Neural progenitor cell (in vitro differentiated cells): ENCODE data around the gene SLC17A2. TPM values are rescaled to one million over a fixed set of nuclear protein-coding genes. Genes with fewer than 3 reads are reported as not detected.

Experiments
- DNase-seq: peaks from one replicate; pipeline ENCODE4 v3.0.0-alpha.2; 2016; ENCODE audit warnings: low spot score
- H2AFZ ChIP-seq: fragments of 200-600 bp; sonication (generic); replicated peaks from 2 replicates; pipeline ENCODE4 v1.6.1; 2016; ENCODE audit warnings: antibody characterized with exemption
- H3F3A ChIP-seq: fragments of 200-600 bp; sonication (generic); 2 replicates; pipeline ENCODE4 v1.6.1; 2016; ENCODE audit warnings: antibody characterized with exemption, low read depth
- H3K27ac ChIP-seq: fragments of 200-600 bp; sonication (generic); 2 replicates; pipeline ENCODE4 v1.5.1; 2016; ENCODE audit warnings: mild to moderate bottlenecking
- H3K27me3 ChIP-seq: fragments of 200-600 bp; sonication (generic); 2 replicates; pipeline ENCODE4 v1.6.1; 2016; ENCODE audit warnings: mild to moderate bottlenecking, moderate library complexity
- H3K36me3 ChIP-seq: fragments of 200-600 bp; sonication (generic); 2 replicates; pipeline ENCODE4 v1.5.1; 2016
- H3K4me1 ChIP-seq: fragments of 200-600 bp; sonication (generic); 2 replicates; pipeline ENCODE4 v1.6.1; 2016; ENCODE audit warnings: mixed run types
- H3K4me2 ChIP-seq: fragments of 200-600 bp; sonication (generic); 2 replicates; pipeline ENCODE4 v1.6.1; 2016
- H3K4me3 ChIP-seq: fragments of 200-600 bp; sonication (generic); 2 replicates; pipeline ENCODE4 v1.5.1; 2016
- H3K79me2 ChIP-seq: fragments of 200-600 bp; sonication (generic); 2 replicates; pipeline ENCODE4 v1.6.1; 2016; ENCODE audit warnings: low read depth
- H3K9ac ChIP-seq: fragments of 200-600 bp; sonication (generic); 2 replicates; pipeline ENCODE4 v1.6.1; 2016
- H3K9me3 ChIP-seq: fragments of 200-600 bp; sonication (generic); 2 replicates; pipeline ENCODE4 v1.5.1; 2016; ENCODE audit warnings: low read depth
- H4K20me1 ChIP-seq: fragments of 200-600 bp; sonication (generic); 2 replicates; pipeline ENCODE4 v1.6.1; 2016; ENCODE audit warnings: low read depth
- H3K27ac Mint-ChIP-seq: 3 replicates; pipeline ENCODE4 v1.8.0; 2021; ENCODE audit warnings: mixed read lengths
- H3K27me3 Mint-ChIP-seq: 2 replicates; pipeline ENCODE4 v1.8.0; 2022; ENCODE audit warnings: low read depth, mild to moderate bottlenecking, inconsistent platforms, moderate library complexity, mixed read lengths; ENCODE audit not compliant: insufficient read depth
- H3K36me3 Mint-ChIP-seq: 3 replicates; pipeline ENCODE4 v1.8.0; 2021; ENCODE audit warnings: mixed read lengths
- H3K4me1 Mint-ChIP-seq: 3 replicates; pipeline ENCODE4 v1.8.0; 2021; ENCODE audit warnings: mixed read lengths
- H3K4me3 Mint-ChIP-seq: 3 replicates; pipeline ENCODE4 v1.8.0; 2021; ENCODE audit warnings: mild to moderate bottlenecking, moderate library complexity, mixed read lengths
- H3K9me3 Mint-ChIP-seq: 3 replicates; pipeline ENCODE4 v1.8.0; 2020; ENCODE audit warnings: mixed read lengths
- CTCF ChIP-seq: fragments of 200-600 bp; sonication (generic); IDR thresholded peaks from 2 replicates; pipeline ENCODE4 v1.5.1; 2017; ENCODE audit warnings: antibody characterized with exemption, mild to moderate bottlenecking
- EZH2 ChIP-seq: fragments of 200-600 bp; sonication (generic); IDR thresholded peaks from 2 replicates; pipeline ENCODE4 v1.6.1; 2017; ENCODE audit warnings: antibody characterized with exemption, mild to moderate bottlenecking, moderate library complexity
- EZH2phosphoT487 ChIP-seq: fragments of 200-600 bp; sonication (generic); IDR thresholded peaks from 2 replicates; pipeline ENCODE4 v1.6.1; 2017; ENCODE audit warnings: antibody characterized with exemption
- total RNA-seq: library from RNA; depleted of rRNA; stranded (reverse); fragments of >200 nt; gene quantifications from 2 replicates; pipeline ENCODE4 v1.2.3, GENCODE V29; 2015; ENCODE audit warnings: low replicate concordance

The SLC17A2 gene
- total RNA-seq, 1 donor from 2014 or later: not detected

GRCh38 chr6:25925876-25926275 is 4.6 kb downstream of the SLC17A2 start:
- no peaks in the 10 kb centered on the region for H3K36me3 Mint-ChIP-seq
- no peak overlapping the region for H2AFZ ChIP-seq
- H3K9ac ChIP-seq: no peak overlapping the region
- no peak overlapping the region for H3K4me3 Mint-ChIP-seq
- TF ChIP-seq EZH2: no peak
- TF ChIP-seq CTCF: no peak
- TF ChIP-seq EZH2phosphoT487: no peak
- no peaks in the 10 kb centered on the region for H3K4me1 Mint-ChIP-seq
- H3K27me3 Mint-ChIP-seq: no peaks in the 10 kb centered on the region
- H3K36me3 ChIP-seq: no peaks in the 10 kb centered on the region
- no peaks in the 10 kb centered on the region for H3K9me3 Mint-ChIP-seq
- no peaks in the 10 kb centered on the region for H3F3A ChIP-seq
- no peaks in the 10 kb centered on the region for H3K4me1 ChIP-seq
- H3K27me3 ChIP-seq: no peaks in the 10 kb centered on the region
- H3K4me3 ChIP-seq: no peak overlapping the region
- no peaks in the 10 kb centered on the region for H3K9me3 ChIP-seq
- H3K79me2 ChIP-seq: no peaks in the 10 kb centered on the region
- H3K4me2 ChIP-seq: no peak overlapping the region
- H3K27ac Mint-ChIP-seq: no peak overlapping the region
- no peak for DNase-seq
- H4K20me1 ChIP-seq: no peaks in the 10 kb centered on the region
- no peak overlapping the region for H3K27ac ChIP-seq

GRCh38 chr6:25922301-25922700 is 8.2 kb downstream of the SLC17A2 start:
- Histone ChIP-seq H2AFZ (no peak overlapping the region), H3K27me3 (no peaks in the 10 kb centered on the region), H3K36me3 (no peaks in the 10 kb centered on the region), H3F3A (no peaks in the 10 kb centered on the region), H3K4me3 (no peak overlapping the region), H3K79me2 (no peaks in the 10 kb centered on the region), H3K4me2 (no peak overlapping the region), H3K4me1 (peaks cover 6% of the 10 kb centered on the region), H3K27ac (no peak overlapping the region), H3K9me3 (no peaks in the 10 kb centered on the region), H4K20me1 (no peaks in the 10 kb centered on the region), H3K9ac (no peak overlapping the region)
- no peaks in the 10 kb centered on the region for H3K36me3 Mint-ChIP-seq
- no peak overlapping the region for H3K27ac Mint-ChIP-seq
- H3K9me3 Mint-ChIP-seq: no peaks in the 10 kb centered on the region
- no peak overlapping the region for H3K4me3 Mint-ChIP-seq
- H3K27me3 Mint-ChIP-seq: no peaks in the 10 kb centered on the region
- H3K4me1 Mint-ChIP-seq: peaks cover 7% of the 10 kb centered on the region
- TF ChIP-seq CTCF: no peak
- TF ChIP-seq EZH2phosphoT487: no peak
- no peak for TF ChIP-seq EZH2
- no peak for DNase-seq

GRCh38 chr6:25921525-25922203 is 8.8 kb downstream of the SLC17A2 start:
- Histone ChIP-seq H4K20me1 (no peaks in the 10 kb centered on the region), H3K4me3 (no peak overlapping the region), H3K36me3 (no peaks in the 10 kb centered on the region), H3K9me3 (no peaks in the 10 kb centered on the region), H3K4me2 (no peak overlapping the region), H2AFZ (no peak overlapping the region), H3K9ac (no peak overlapping the region), H3K27me3 (no peaks in the 10 kb centered on the region), H3F3A (no peaks in the 10 kb centered on the region), H3K79me2 (no peaks in the 10 kb centered on the region), H3K4me1 (peaks cover 6% of the 10 kb centered on the region), H3K27ac (no peak overlapping the region)
- Mint-ChIP-seq H3K4me1 (peaks cover 7% of the 10 kb centered on the region), H3K4me3 (no peak overlapping the region), H3K36me3 (no peaks in the 10 kb centered on the region), H3K9me3 (no peaks in the 10 kb centered on the region), H3K27me3 (no peaks in the 10 kb centered on the region), H3K27ac (no peak overlapping the region)
- DNase-seq: no peak
- TF ChIP-seq EZH2phosphoT487 (no peak), EZH2 (no peak), CTCF (no peak)
